Hippocampal formation (tissue), 2 donors: ENCODE measurements around the gene TEF.

Experiments used
- DNase-seq, 2 donors: peaks; one replicate each; lab custom pipeline; 2025; lab: John Stamatoyannopoulos, UW

TEF gene

GRCh38 chr22:41381329-41382097 lies at the start of gene TEF:
TSS of gene TEF (plus strand) at chr22:41381942. CDS start at chr22:41382045, 103 bp downstream.
- peak; percentile 99 for DNase-seq

- DNase-seq: no peak
Measured at GRCh38 chr22:41332217-41332939, 49.4 kb upstream of the TEF start.

DNA sequence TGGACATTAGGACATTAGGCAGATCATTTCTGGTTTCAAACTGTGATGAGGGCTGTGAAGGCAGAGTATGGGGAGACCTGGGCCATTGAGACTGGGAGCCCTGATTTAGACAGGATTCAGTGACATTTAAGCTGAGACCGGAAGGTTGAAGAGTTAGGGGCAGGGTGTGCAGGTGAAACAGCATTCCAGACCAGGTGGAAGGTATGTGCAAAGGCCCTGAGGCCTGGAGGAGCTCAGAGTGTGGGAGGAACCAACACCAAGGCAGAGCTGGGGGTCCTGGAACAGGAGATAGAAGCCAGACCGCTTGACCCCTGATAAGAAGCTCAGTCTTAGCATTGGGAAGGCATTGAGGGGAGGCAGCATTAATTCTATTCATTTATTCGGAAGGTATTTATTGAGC lies 47.9 kb upstream of the TEF start:
- no peak for DNase-seq

DNA sequence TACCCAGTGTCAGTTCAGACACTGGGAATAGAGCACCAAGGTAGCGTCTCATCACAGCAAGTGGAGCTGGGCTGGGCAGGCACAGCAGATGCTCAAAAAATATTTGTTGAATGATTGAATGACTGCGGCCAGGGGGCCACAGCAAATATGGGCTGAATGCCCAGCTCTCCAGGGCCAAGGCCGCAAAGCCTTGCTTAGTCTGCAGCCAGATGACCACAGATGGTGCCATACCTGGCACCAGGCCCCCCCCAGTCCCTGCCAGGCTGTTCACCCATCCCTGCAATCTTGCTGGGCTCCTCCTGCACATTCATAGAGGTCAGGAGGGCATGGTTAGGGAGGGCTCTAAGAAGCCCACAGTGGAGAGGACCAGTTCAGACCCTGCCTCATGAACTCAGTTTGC lies 47.5 kb upstream of the TEF start:
- no peak for DNase-seq

GRCh38 chr22:41334951-41335635 lies 46.6 kb upstream of the TEF start:
- no peak for DNase-seq

DNA sequence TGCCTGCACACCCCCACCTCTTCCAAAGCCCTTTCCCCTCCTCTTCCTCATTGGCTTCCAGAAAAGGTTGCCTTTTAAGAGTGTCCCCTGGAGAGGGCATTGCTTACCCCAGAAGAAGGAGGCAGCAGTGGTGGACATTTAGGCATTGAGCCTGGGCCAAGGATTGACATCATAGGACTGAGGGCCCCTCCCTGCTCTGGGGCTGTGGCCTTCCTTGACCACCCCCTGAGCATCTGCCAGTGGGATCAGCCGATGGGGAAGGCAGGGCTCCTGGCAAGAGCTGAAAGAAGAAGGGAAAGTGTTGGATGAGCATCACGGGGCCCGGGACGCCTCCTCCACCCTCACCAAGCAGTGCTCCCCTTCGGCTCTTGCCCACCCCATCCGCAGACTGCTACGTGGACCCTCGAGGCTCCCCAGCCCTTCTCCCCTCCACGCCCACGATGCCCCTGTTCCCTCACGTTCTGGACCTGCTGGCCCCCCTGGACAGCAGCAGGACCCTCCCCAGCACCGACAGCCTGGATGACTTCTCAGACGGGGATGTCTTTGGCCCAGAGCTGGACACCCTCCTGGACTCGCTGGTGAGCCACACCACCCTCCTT lies 43.0 kb upstream of the TEF start:
- DNase-seq: no peak

DNA sequence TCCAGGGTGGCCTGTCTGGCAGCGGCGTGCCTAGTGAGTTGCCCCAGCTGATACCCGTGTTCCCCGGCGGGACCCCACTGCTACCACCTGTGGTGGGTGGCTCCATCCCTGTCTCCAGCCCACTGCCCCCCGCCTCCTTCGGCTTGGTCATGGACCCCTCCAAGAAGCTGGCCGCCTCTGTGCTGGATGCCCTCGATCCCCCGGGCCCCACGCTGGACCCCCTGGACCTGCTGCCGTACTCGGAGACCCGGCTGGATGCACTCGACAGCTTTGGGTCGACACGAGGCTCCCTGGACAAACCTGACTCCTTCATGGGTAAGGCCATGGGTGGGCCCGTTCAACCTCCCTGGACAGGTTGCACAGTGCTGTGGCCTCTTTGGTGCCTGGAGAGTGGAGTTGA lies 41.9 kb upstream of the TEF start:
- no peak for DNase-seq

GRCh38 chr22:41340357-41340756 lies 41.4 kb upstream of the TEF start:
- no peak for DNase-seq

GRCh38 chr22:41341012-41341411 lies 40.7 kb upstream of the TEF start:
- DNase-seq: no peak

- DNase-seq: no peak
Measured at GRCh38 chr22:41341990-41342389, 39.8 kb upstream of the TEF start.

- no peak for DNase-seq
Measured at GRCh38 chr22:41343300-41343699, 38.4 kb upstream of the TEF start.

GRCh38 chr22:41343717-41344116 lies 38.0 kb upstream of the TEF start:
- DNase-seq: no peak

DNA sequence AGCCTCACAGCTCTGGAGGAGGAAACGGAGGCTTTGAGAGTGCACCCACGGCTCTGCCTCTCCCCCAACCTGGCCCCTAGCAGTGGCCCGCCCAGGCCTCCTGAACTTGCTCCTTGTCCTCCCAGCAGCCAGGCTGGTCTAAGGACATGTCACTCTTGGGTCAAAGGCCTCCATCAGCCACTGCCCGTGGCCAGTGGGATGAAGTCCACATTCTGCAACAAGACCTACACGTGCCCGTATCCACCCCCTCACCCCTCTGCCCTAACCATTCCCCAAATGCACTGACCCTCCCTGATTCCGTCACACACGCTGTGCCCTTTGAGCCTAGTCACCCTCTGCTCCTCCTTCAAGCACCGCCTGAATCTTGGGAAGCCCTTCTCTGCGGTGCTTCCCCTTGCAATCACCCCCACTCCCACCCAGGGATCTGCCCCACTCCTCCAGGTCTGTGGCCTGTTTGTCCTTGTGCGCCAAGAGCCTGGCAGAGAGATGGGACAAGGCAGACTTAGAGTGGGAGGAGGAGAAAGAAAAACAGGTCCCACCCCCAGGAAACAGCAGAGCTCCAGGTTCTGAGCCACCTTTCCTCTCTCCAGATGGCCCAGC lies 37.5 kb upstream of the TEF start:
- DNase-seq: no peak

- DNase-seq: no peak
Measured at GRCh38 chr22:41345807-41346335, 35.9 kb upstream of the TEF start.

GRCh38 chr22:41347066-41347859 lies 34.5 kb upstream of the TEF start:
- no peak for DNase-seq

- no peak for DNase-seq
Measured at GRCh38 chr22:41348964-41349484, 32.7 kb upstream of the TEF start.

DNA sequence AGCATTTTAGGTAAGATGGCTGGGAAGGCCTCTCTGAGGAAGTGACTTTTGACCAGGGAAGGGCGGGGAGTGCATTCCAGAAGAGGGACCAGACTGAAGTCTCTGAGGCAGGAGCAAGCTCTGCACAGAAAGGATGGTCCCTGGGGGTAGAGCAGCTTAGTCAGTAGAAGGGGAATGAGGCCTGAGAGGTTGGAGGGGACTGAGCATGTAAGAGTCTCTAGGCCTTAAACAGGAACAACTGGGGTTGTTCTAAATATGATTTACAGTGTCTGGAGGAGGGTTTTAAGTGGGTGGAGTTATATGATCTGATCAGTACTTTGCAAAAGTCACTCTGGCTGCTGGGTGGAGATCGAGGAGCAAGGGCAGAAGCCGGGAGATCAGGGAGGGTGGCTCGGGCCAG lies 31.7 kb upstream of the TEF start:
- no peak for DNase-seq

DNA sequence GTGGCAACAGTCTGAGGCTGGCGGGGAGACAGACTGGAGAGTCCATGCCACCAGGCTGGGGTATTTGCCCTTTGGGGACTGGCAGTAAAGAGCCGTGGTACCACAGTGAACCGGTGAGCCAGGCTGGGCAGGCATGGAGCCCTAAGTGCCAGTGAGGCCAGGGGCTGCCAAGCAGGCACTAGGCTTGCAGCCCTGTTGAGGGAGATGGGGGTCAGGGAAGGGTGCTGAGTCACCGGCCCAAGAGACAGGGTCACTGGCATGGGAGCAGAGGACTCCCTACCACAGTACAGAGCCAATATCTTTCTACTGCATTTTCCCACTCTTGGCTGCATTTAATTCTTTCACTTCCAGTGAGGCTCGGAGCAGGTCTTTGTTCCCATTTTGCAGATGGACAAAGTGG lies 30.7 kb upstream of the TEF start:
- no peak for DNase-seq

- no peak for DNase-seq
Measured at GRCh38 chr22:41352058-41352457, 29.7 kb upstream of the TEF start.

DNA sequence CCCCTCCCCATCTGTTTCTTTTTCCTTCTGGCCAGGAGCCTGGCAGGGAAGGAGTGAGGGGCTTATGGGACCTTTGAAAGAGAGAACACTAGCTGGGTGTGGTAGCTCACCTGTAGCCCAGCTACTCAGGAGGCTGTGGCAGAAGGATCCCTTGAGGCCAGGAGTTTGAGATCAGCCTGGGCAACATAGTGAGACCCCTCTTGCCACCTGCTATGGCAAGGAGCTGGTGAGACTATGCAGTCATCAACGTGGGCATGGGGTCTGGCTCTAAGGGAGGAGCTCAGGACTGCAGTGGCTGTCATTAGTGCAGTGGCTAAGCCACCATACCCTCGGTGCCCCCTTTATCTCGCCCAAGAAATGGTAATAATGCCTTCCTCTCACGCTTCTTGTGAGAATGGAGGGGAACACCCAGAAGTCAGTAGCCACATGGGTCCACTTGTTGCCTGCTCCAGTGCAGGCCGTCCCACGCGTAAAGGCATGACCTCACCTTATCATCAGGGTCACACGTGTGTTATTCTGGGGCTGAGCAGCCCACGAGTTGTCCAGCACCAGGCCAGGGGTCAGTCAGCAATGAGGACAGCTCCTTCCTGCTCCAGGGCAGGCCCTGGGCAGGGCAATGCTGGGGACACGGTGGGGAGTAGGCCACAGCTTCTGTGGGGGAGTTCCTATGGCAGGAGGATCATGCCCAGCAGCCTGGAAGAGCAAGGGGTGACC lies 27.7 kb upstream of the TEF start:
- no peak for DNase-seq
